K562 (cell line): Measurements from ENCODE around the gene AKAP13. TPM values are rescaled to one million over a fixed set of nuclear protein-coding genes. Genes with fewer than 3 reads are reported as not detected.

Source experiments
- ATAC-seq: fragments of 200-7000 bp; cut with Tn5 transposase; 3 replicates; pipeline ENCODE4 v1.9.1; 2020; ENCODE audit warnings: moderate library complexity
- BruUV-seq: library from RNA; stranded (reverse); fragments of 400-500 nt; replicated peaks from 2 replicates; lab custom pipeline; 2021; lab: Mats Ljungman, UMichigan
- CTCF ChIA-PET: fragments of 300-600 bp; formaldehyde crosslinking; extraction: SDS; loops from one replicate; lab custom pipeline; 2021; ENCODE audit warnings: low intra/inter-chr PET ratio; lab: Yijun Ruan, JAX
- POLR2A ChIA-PET: fragments of 300-600, 350-650 bp; sonication (Branson Sonifier 250); formaldehyde crosslinking; extraction: SDS; loops from one replicate; lab custom pipeline; 2021; ENCODE audit warnings: antibody characterized with exemption, inconsistent platforms; lab: Yijun Ruan, JAX
- DNase-seq, 4 experiments: peaks; one replicate each; pipeline versions ENCODE4 v3.0.0 to v3.0.0-alpha.2; 2011 to 2018; ENCODE audit warnings: low spot score in 3 of 4, mixed read lengths in 3 of 4; ENCODE audit errors: extremely low read depth in 1 of 4
- FAIRE-seq: peaks from 2 replicates; lab custom pipeline; 2011; peaks lifted over from hg19 to GRCh38; lab: Jason Lieb, UNC
- H2AFZ ChIP-seq: 2 replicates; pipeline ENCODE4 v1.6.0; 2011; ENCODE audit warnings: low read depth, low read length, control low read depth, inconsistent platforms
- H3K27ac ChIP-seq: fragments of 200-600 bp; 3 replicates; pipeline ENCODE4 v1.8.0; 2011; ENCODE audit warnings: low read depth, mild to moderate bottlenecking, control low read depth, inconsistent platforms, low read length, moderate library complexity, mixed read lengths; ENCODE audit errors: extremely low read depth
- H3K27me3 ChIP-seq, 2 experiments: fragments of 300-600 bp in 1 of 2; 2 replicates in 1 of 2; 3 replicates in 1 of 2; pipeline versions ENCODE4 v1.6.0 to v1.8.0; 2011; ENCODE audit warnings: inconsistent platforms in 2 of 2, low read length in 2 of 2, mild to moderate bottlenecking in 1 of 2, mixed read lengths in 1 of 2, moderate library complexity in 1 of 2; ENCODE audit not compliant: control insufficient read depth in 2 of 2, insufficient read depth in 2 of 2
- H3K36me3 ChIP-seq: fragments of 300-600 bp; 3 replicates; pipeline ENCODE4 v1.8.0; 2011; ENCODE audit warnings: mild to moderate bottlenecking, low read length, inconsistent platforms; ENCODE audit not compliant: control insufficient read depth, insufficient read depth
- H3K4me1 ChIP-seq, 2 experiments: fragments of 200-600 bp in 1 of 2; replicated peaks in 1 of 2; 2 replicates in 1 of 2; 3 replicates in 1 of 2; pipeline versions ENCODE4 v1.5.1 to v1.8.0; 2011; ENCODE audit warnings: inconsistent platforms in 2 of 2, low read length in 2 of 2, mild to moderate bottlenecking in 1 of 2, mixed read lengths in 1 of 2, moderate library complexity in 1 of 2; ENCODE audit not compliant: control insufficient read depth in 2 of 2, insufficient read depth in 2 of 2
- H3K4me2 ChIP-seq: 2 replicates; pipeline ENCODE4 v1.6.1; 2011; ENCODE audit warnings: low read length, control low read depth, inconsistent platforms, mixed read lengths; ENCODE audit not compliant: insufficient read depth
- H3K4me3 ChIP-seq: fragments of 200-600 bp; sonication (generic), shearing (Covaris generic); 2 replicates; pipeline ENCODE4 v1.5.1; 2016; ENCODE audit warnings: control low read depth, inconsistent platforms
- H3K79me2 ChIP-seq: fragments of 200-600 bp; 3 replicates; pipeline ENCODE4 v1.8.0; 2011; ENCODE audit warnings: low read length, inconsistent platforms; ENCODE audit not compliant: control insufficient read depth, insufficient read depth
- H3K9ac ChIP-seq, 2 experiments: 2 replicates each; pipeline versions ENCODE4 v1.6.0 to v1.6.1; 2011; ENCODE audit warnings: low read depth in 2 of 2, low read length in 2 of 2, control low read depth in 1 of 2, inconsistent platforms in 1 of 2, mild to moderate bottlenecking in 1 of 2, mixed read lengths in 1 of 2; ENCODE audit not compliant: insufficient read depth in 1 of 2
- H3K9me1 ChIP-seq: one replicate; pipeline ENCODE4 v1.6.0; 2011; ENCODE audit warnings: inconsistent platforms, mild to moderate bottlenecking, low read length, moderate library complexity; ENCODE audit not compliant: control insufficient read depth, insufficient read depth
- H3K9me3 ChIP-seq: replicated peaks from 2 replicates; pipeline ENCODE4 v1.5.1; 2011; ENCODE audit warnings: low read depth, low read length, inconsistent platforms; ENCODE audit not compliant: control insufficient read depth, insufficient read depth
- H4K20me1 ChIP-seq: replicated peaks from 2 replicates; pipeline ENCODE4 v1.6.1; 2011; ENCODE audit warnings: low read length, inconsistent platforms, mixed read lengths; ENCODE audit not compliant: control insufficient read depth, insufficient read depth
- E2F3 ChIP-seq: fragments of 250-450 bp; sonication (Bioruptor Pico); IDR thresholded peaks from 2 replicates; pipeline ENCODE4 v1.4.0; 2020; ENCODE audit warnings: mild to moderate bottlenecking
- ESRRB ChIP-seq: fragments of 250-450 bp; sonication (Bioruptor Pico); IDR thresholded peaks from 2 replicates; pipeline ENCODE4 v1.5.0; 2020; ENCODE audit warnings: mild to moderate bottlenecking, moderate library complexity, borderline replicate concordance
- HMGN3 ChIP-seq: IDR thresholded peaks from 2 replicates; pipeline ENCODE4 v1.6.1; 2011; ENCODE audit warnings: borderline replicate concordance, low read depth, mild to moderate bottlenecking, mixed read lengths, low read length; ENCODE audit not compliant: insufficient read length; ENCODE audit errors: extremely low read depth
- POLR2AphosphoS2 ChIP-seq: IDR thresholded peaks from 2 replicates; pipeline ENCODE4 v1.6.1; 2012; ENCODE audit warnings: low read length, improper control_type of control experiment
- TCF3 ChIP-seq: sonication (generic); formaldehyde crosslinking; IDR thresholded peaks from 2 replicates; pipeline ENCODE4 v1.4.0; 2020; ENCODE audit warnings: mild to moderate bottlenecking, missing genetic modification reagents
- TRIM24 ChIP-seq, 2 experiments: fragments of 450-650 bp; IDR thresholded peaks; 2 replicates each; pipeline ENCODE4 v1.6.1; 2016
- U2AF2 ChIP-seq: fragments of 200-400 bp; formaldehyde crosslinking; optimal IDR thresholded peaks from 2 replicates; pipeline ENCODE3; 2017; ENCODE audit warnings: low read depth, mild to moderate bottlenecking, low read length
- ZBTB26 ChIP-seq: fragments of 450-650 bp; formaldehyde crosslinking; IDR thresholded peaks from 2 replicates; pipeline ENCODE4 v1.4.0; 2022; ENCODE audit warnings: missing genetic modification characterization
- ZNF707 ChIP-seq: fragments of 250-450 bp; sonication (Bioruptor Pico); conservative IDR thresholded peaks from 2 replicates; pipeline ENCODE4 v1.8.0; 2022; ENCODE audit warnings: inconsistent platforms, mild to moderate bottlenecking, moderate library complexity
- WGBS: fragments of 100-300 bp; shearing (Covaris generic); methylation state at CpG from one replicate; pipeline ENCODE4 v1.1.6; 2016; ENCODE audit warnings: low coverage, mixed read lengths; ENCODE audit not compliant: insufficient coverage; ENCODE audit errors: missing lambda C conversion rate; 5-methylcytosine and 5-hydroxymethylcytosine counted together
- in situ Hi-C: fragments of 300-500 bp; cut with MboI; formaldehyde crosslinking; loops from 4 replicates; pipeline ENCODE4 v1.15.0; 2018; ENCODE audit warnings: inconsistent platforms, mixed read lengths
- intact Hi-C: fragments of 100-400 bp; cut with micrococcal nuclease; formaldehyde crosslinking; loops from 2 replicates; pipeline ENCODE4 v1.14.2; 2022
- polyA plus RNA-seq, 8 experiments: library from polyadenylated mRNA; depleted of rRNA in 4 of 8; stranded (reverse) in 5 of 8; unstranded in 3 of 8; fragments of >200 nt; fragmentation: Nextera tagmentation in 2 of 8; fragmentation: Illumina TruSeq in 1 of 8; extraction: Ambion mirVana in 2 of 8; extraction: Trizol in 1 of 8; gene quantifications; 2 replicates each; pipeline versions ENCODE4 v1.2.1 to v1.2.3, GENCODE V29; 2011 to 2014; ENCODE audit warnings: inconsistent platforms in 1 of 8, missing spikeins in 1 of 8
- total RNA-seq, 7 experiments: library from RNA; depleted of rRNA in 6 of 7; stranded (reverse); fragments of >200 nt in 6 of 7; fragmentation: Illumina TruSeq in 2 of 7; extraction: Trizol in 2 of 7; gene quantifications; 2 replicates each; pipeline versions ENCODE4 v1.2.1 to v1.2.3, GENCODE V29; 2011 to 2021; ENCODE audit warnings: low replicate concordance in 1 of 7

AKAP13 gene
- total and polyA plus RNA-seq, 9 of the 15 experiments (the other 6 are each of a cell fraction or from before 2014, with no cell fraction given): 0.03 to 1.7 (median 0.42) TPM

GRCh38 chr15:85786781-85787114 is 406.3 kb downstream of the AKAP13 start:
- H3K27me3 ChIP-seq: peaks cover 7 to 33% of the 10 kb centered on the region in 2 experiments; a peak in 3 of 5 replicates
- in situ Hi-C loops (no loop called here), intact Hi-C loops (no loop called here)
- BruUV-seq: no TSS peak
- no peaks in the 10 kb centered on the region for H3K4me1 ChIP-seq
- H3K79me2 ChIP-seq: no peaks in the 10 kb centered on the region
- no peak for ATAC-seq
- no peaks in the 10 kb centered on the region for H3K36me3 ChIP-seq
- H3K9ac ChIP-seq: no peak overlapping the region
- H3K27ac ChIP-seq: no peak overlapping the region
- ChIA-PET CTCF (no interaction called here), POLR2A (no interaction called here)
- H3K4me2 ChIP-seq: no peak overlapping the region
- WGBS: 2% methylated on average over 3 of the region's 3 CpGs
- H3K4me3 ChIP-seq: no peak overlapping the region
- no peak for FAIRE-seq
- H2AFZ ChIP-seq: no peak overlapping the region
- DNase-seq: no peak
- no peaks in the 10 kb centered on the region for H3K9me3 ChIP-seq
- TF ChIP-seq TRIM24 (IDR thresholded peaks at IDR 0.05) (no peak), ESRRB (no peak), U2AF2 (no peak), TCF3 (no peak), POLR2AphosphoS2 (no peak), E2F3 (CRISPR knock-in tag) (no peak), HMGN3 (no peak), ZNF707 (no peak), ZBTB26 (no peak)
- 0 out of 2 replicates have a peak, but pooled peaks cover 6% of the 10 kb centered on the region for H4K20me1 ChIP-seq
- no peaks in the 10 kb centered on the region for H3K9me1 ChIP-seq
